GM11168 (cell line): ENCODE data around the gene NPAS4.

Experiments
- in situ Hi-C: fragments of 300-500 bp; cut with MboI; formaldehyde crosslinking; loops from one replicate; pipeline ENCODE4 v1.12.0; 2022; ENCODE audit warnings: low sequenced_read_pairs; ENCODE audit not compliant: unreplicated experiment

NPAS4 gene

GRCh38 chr11:66473608-66474515 lies 53.0 kb downstream of the NPAS4 start:
- in situ Hi-C loops, result no loop called here

- in situ Hi-C loops, result no loop called here
Observed at GRCh38 chr11:66475349-66476172, 54.7 kb downstream of the NPAS4 start.
